GM12878 (cell line): Measurements from ENCODE around the gene PTK7.

Experiments
- CBFB ChIP-seq: IDR thresholded peaks from 2 replicates; pipeline ENCODE4 v1.6.1; 2016; ENCODE audit warnings: antibody characterized with exemption, low read depth
- CTCF ChIP-seq, 3 experiments: IDR thresholded peaks in 2 of 3; conservative IDR thresholded peaks in 1 of 3; 2 replicates each; pipeline ENCODE4 v1.5.1; 2011; ENCODE audit warnings: low read depth in 3 of 3, low read length in 3 of 3, mild to moderate bottlenecking in 3 of 3, control low read depth in 2 of 3, moderate library complexity in 2 of 3, inconsistent platforms in 1 of 3, mixed read lengths in 1 of 3; ENCODE audit not compliant: control insufficient read depth in 2 of 3, insufficient read depth in 1 of 3; ENCODE audit errors: extremely low read depth in 1 of 3
- JUNB ChIP-seq: IDR thresholded peaks from 2 replicates; pipeline ENCODE4 v1.6.1; 2016; ENCODE audit warnings: antibody characterized with exemption, mild to moderate bottlenecking
- NFYB ChIP-seq: IDR thresholded peaks from 2 replicates; pipeline ENCODE4 v1.6.1; 2011; ENCODE audit warnings: low read depth, mild to moderate bottlenecking, low read length, improper control_type of control experiment, moderate library complexity; ENCODE audit not compliant: insufficient read depth
- RCOR1 ChIP-seq: conservative IDR thresholded peaks from 2 replicates; pipeline ENCODE4 v1.6.1; 2012; ENCODE audit warnings: low read depth, low read length, improper control_type of control experiment
- YY1 ChIP-seq: IDR thresholded peaks from 2 replicates; pipeline ENCODE4 v1.6.1; 2011; ENCODE audit warnings: low read depth, mild to moderate bottlenecking, low read length

DNA sequence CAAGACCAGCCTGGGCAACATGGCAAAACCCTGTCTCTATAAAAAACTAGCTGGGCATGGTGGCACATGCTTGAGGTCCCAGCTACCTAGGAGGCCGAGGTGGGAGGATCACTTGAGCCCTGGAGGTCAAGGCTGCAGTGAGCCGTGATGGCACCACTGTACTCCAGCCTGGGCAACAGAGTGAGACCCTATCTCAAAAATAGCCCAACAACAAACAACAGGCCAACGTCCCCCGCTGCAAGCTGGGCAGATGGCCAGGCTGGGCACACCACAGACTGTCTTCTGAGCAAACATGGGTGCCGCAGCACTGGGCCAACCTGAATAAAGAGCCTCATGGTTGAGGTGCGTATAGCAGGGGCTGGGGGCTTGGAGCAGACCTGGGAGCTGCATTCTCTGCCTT is 48.4 kb downstream of the PTK7 start:
- TF ChIP-seq NFYB (no peak), CTCF (IDR thresholded peaks at IDR 0.05 in 2 of 3, conservative IDR thresholded peaks at IDR 0.05 in 1 of 3; ENCODE audit: control insufficient read depth in 2 of 3, extremely low read depth in 1 of 3, insufficient read depth in 1 of 3, low read depth in 3 of 3, low read length in 3 of 3) (no peak), YY1 (no peak), CBFB (no peak), RCOR1 (no peak), JUNB (no peak)
